ENCODE measurements around the gene NOS1AP.

Gene NOS1AP

GRCh38 chr1:162300057-162300917 is 230.8 kb downstream of the NOS1AP start:
- no peak for DNase-seq (ENCODE audit: low read depth)

GRCh38 chr1:162301696-162302095 is 232.2 kb downstream of the NOS1AP start:
- no peak for DNase-seq (ENCODE audit: low read depth)

- DNase-seq (ENCODE audit: low read depth) = peak; percentile 38
These were observed 233.0 kb downstream of the NOS1AP start for GRCh38 chr1:162302306-162303003.

- peak; percentile 79 for DNase-seq (ENCODE audit: low read depth)
These were observed 233.5 kb downstream of the NOS1AP start for GRCh38 chr1:162303004-162303344.

GRCh38 chr1:162304736-162305135 is 235.2 kb downstream of the NOS1AP start:
- no peak for DNase-seq (ENCODE audit: low read depth)

- DNase-seq (ENCODE audit: low read depth) = peak; percentile 61
These were observed 236.5 kb downstream of the NOS1AP start for GRCh38 chr1:162305969-162306368.

GRCh38 chr1:162310337-162310736 is 240.8 kb downstream of the NOS1AP start:
- DNase-seq (ENCODE audit: low read depth) = peak; percentile 80

- peak; percentile 28 for DNase-seq (ENCODE audit: low read depth)
These were observed 244.7 kb downstream of the NOS1AP start for GRCh38 chr1:162314206-162314605.

GRCh38 chr1:162315673-162316072 is 246.2 kb downstream of the NOS1AP start:
- DNase-seq (ENCODE audit: low read depth) = no peak

- no peak for DNase-seq (ENCODE audit: low read depth)
These were observed 246.7 kb downstream of the NOS1AP start for GRCh38 chr1:162316187-162316586.

GRCh38 chr1:162317621-162318020 is 248.1 kb downstream of the NOS1AP start:
- no peak for DNase-seq (ENCODE audit: low read depth)

GRCh38 chr1:162319493-162320175 is 250.1 kb downstream of the NOS1AP start:
- DNase-seq (ENCODE audit: low read depth) = peak; percentile 37

- no peak for DNase-seq (ENCODE audit: low read depth)
These were observed 252.4 kb downstream of the NOS1AP start for GRCh38 chr1:162321809-162322422.

GRCh38 chr1:162323023-162323422 is 253.5 kb downstream of the NOS1AP start:
- no peak for DNase-seq (ENCODE audit: low read depth)

GRCh38 chr1:162324396-162324795 is 254.9 kb downstream of the NOS1AP start:
- DNase-seq (ENCODE audit: low read depth) = no peak

GRCh38 chr1:162326559-162326958 is 257.1 kb downstream of the NOS1AP start:
- DNase-seq (ENCODE audit: low read depth) = no peak

GRCh38 chr1:162327144-162327787 is 257.8 kb downstream of the NOS1AP start:
- peak; percentile 24 for DNase-seq (ENCODE audit: low read depth)

GRCh38 chr1:162327788-162328165 is 258.3 kb downstream of the NOS1AP start:
- DNase-seq (ENCODE audit: low read depth) = no peak

- no peak for DNase-seq (ENCODE audit: low read depth)
These were observed 259.0 kb downstream of the NOS1AP start for GRCh38 chr1:162328512-162328911.

- DNase-seq (ENCODE audit: low read depth) = no peak
These were observed 260.3 kb downstream of the NOS1AP start for GRCh38 chr1:162329826-162330225.

GRCh38 chr1:162333991-162334390 is 264.5 kb downstream of the NOS1AP start:
- DNase-seq (ENCODE audit: low read depth) = no peak

GRCh38 chr1:162335126-162335525 is 265.6 kb downstream of the NOS1AP start:
- no peak for DNase-seq (ENCODE audit: low read depth)
